Measurements from ENCODE around the gene ENTHD1. TPM values are rescaled to one million over a fixed set of nuclear protein-coding genes. Genes with fewer than 3 reads are reported as not detected.
"Not testable (repeated sequence)": the region's sequence is repeated elsewhere in the genome, so short reads cannot be mapped to it uniquely, and the experiment has no call there.

The ENTHD1 gene
- total RNA-seq, 2 donors from 2014 or later = 0.46 to 0.77 TPM

GRCh38 chr22:39846539-39846938 is 47.0 kb downstream of the ENTHD1 start:
- Mint-ChIP-seq H3K4me1 (ENCODE audit: low read depth) (peaks cover 10% of the 10 kb centered on the region), H3K27me3 (ENCODE audit: low read depth) (peaks cover 18% of the 10 kb centered on the region)
- H3K36me3 Mint-ChIP-seq (ENCODE audit: insufficient read depth in 2 of 2); H3K27ac Mint-ChIP-seq; ATAC-seq (replicated peaks in 1 of 2); H3K9me3 Mint-ChIP-seq; H3K4me3 Mint-ChIP-seq; DNase-seq: not testable (repeated sequence)

- ATAC-seq (replicated peaks in 1 of 2) (no peak), DNase-seq (no peak)
- H3K4me3 Mint-ChIP-seq = no peak overlapping the region
- H3K36me3 Mint-ChIP-seq (ENCODE audit: insufficient read depth in 2 of 2) = peaks cover 2 to 3% of the 10 kb centered on the region in 2 donors
- H3K27ac Mint-ChIP-seq = no peak overlapping the region
- peaks cover 15% of the 10 kb centered on the region for H3K4me1 Mint-ChIP-seq (ENCODE audit: low read depth)
- H3K27me3 Mint-ChIP-seq (ENCODE audit: low read depth) = peaks cover 12% of the 10 kb centered on the region
- H3K9me3 Mint-ChIP-seq = peaks cover 0 to 2% of the 10 kb centered on the region in 2 donors
Measured at GRCh38 chr22:39845529-39845928, 48.0 kb downstream of the ENTHD1 start.

- peak overlapping the region; percentile 40 to 46 for H3K4me3 Mint-ChIP-seq
- ATAC-seq (replicated peaks in 1 of 2) (peak; percentile 99), DNase-seq (peak; percentile 36 to 53)
- peaks cover 23% of the 10 kb centered on the region for H3K27me3 Mint-ChIP-seq (ENCODE audit: low read depth)
- peaks cover 0 to 2% of the 10 kb centered on the region in 2 donors for H3K9me3 Mint-ChIP-seq
- peak overlapping the region; percentile 64 for H3K27ac Mint-ChIP-seq
- peaks cover 2 to 3% of the 10 kb centered on the region in 2 donors for H3K36me3 Mint-ChIP-seq (ENCODE audit: insufficient read depth in 2 of 2)
- H3K4me1 Mint-ChIP-seq (ENCODE audit: low read depth) = peaks cover 32% of the 10 kb centered on the region
Measured at GRCh38 chr22:39839917-39840510, 53.5 kb downstream of the ENTHD1 start.

- H3K27me3 Mint-ChIP-seq (ENCODE audit: low read depth) = peaks cover 23% of the 10 kb centered on the region
- H3K9me3 Mint-ChIP-seq = peaks cover 0 to 2% of the 10 kb centered on the region in 2 donors
- H3K27ac Mint-ChIP-seq = peak overlapping the region; percentile 64
- H3K4me1 Mint-ChIP-seq (ENCODE audit: low read depth) = peaks cover 26% of the 10 kb centered on the region
- H3K36me3 Mint-ChIP-seq (ENCODE audit: insufficient read depth in 2 of 2) = peaks cover 2 to 3% of the 10 kb centered on the region in 2 donors
- ATAC-seq (replicated peaks in 1 of 2) = no peak
- no peak for DNase-seq
- peak overlapping the region; percentile 24 to 46 for H3K4me3 Mint-ChIP-seq
Measured at GRCh38 chr22:39839204-39839603, 54.4 kb downstream of the ENTHD1 start.

- Mint-ChIP-seq H3K27ac (no peak overlapping the region), H3K4me1 (ENCODE audit: low read depth) (peaks cover 17% of the 10 kb centered on the region), H3K36me3 (ENCODE audit: insufficient read depth in 2 of 2) (no peaks in the 10 kb centered on the region), H3K9me3 (no peaks in the 10 kb centered on the region), H3K4me3 (no peak overlapping the region), H3K27me3 (ENCODE audit: low read depth) (peaks cover 32% of the 10 kb centered on the region)
- ATAC-seq (replicated peaks in 1 of 2) = no peak
- DNase-seq = no peak
Measured at GRCh38 chr22:39833610-39834009, 60.0 kb downstream of the ENTHD1 start.

- Mint-ChIP-seq H3K9me3 (no peaks in the 10 kb centered on the region), H3K4me1 (ENCODE audit: low read depth) (peaks cover 17% of the 10 kb centered on the region), H3K36me3 (ENCODE audit: insufficient read depth in 2 of 2) (no peaks in the 10 kb centered on the region), H3K27me3 (ENCODE audit: low read depth) (peaks cover 32% of the 10 kb centered on the region), H3K4me3 (peak overlapping the region in 1 of 2 donors; percentile 38), H3K27ac (no peak overlapping the region)
- no peak for DNase-seq
- ATAC-seq (replicated peaks in 1 of 2) = no peak
Measured at GRCh38 chr22:39833093-39833492, 60.5 kb downstream of the ENTHD1 start.

GRCh38 chr22:39832627-39833074 is 60.9 kb downstream of the ENTHD1 start:
- Mint-ChIP-seq H3K27me3 (ENCODE audit: low read depth) (peaks cover 32% of the 10 kb centered on the region), H3K4me3 (peak overlapping the region; percentile 30 to 38), H3K9me3 (no peaks in the 10 kb centered on the region), H3K27ac (no peak overlapping the region), H3K4me1 (ENCODE audit: low read depth) (peaks cover 17% of the 10 kb centered on the region), H3K36me3 (ENCODE audit: insufficient read depth in 2 of 2) (no peaks in the 10 kb centered on the region)
- ATAC-seq (replicated peaks in 1 of 2) (no peak), DNase-seq (no peak)

GRCh38 chr22:39825661-39826102 is 67.9 kb downstream of the ENTHD1 start:
- Mint-ChIP-seq H3K4me3 (no peak overlapping the region), H3K27ac (no peak overlapping the region), H3K36me3 (ENCODE audit: insufficient read depth in 2 of 2) (no peaks in the 10 kb centered on the region), H3K4me1 (ENCODE audit: low read depth) (peaks cover 14% of the 10 kb centered on the region), H3K27me3 (ENCODE audit: low read depth) (peaks cover 3% of the 10 kb centered on the region), H3K9me3 (no peaks in the 10 kb centered on the region)
- ATAC-seq (replicated peaks in 1 of 2) (peak; percentile 83 to 85), DNase-seq (no peak)

GRCh38 chr22:39821008-39821407 is 72.6 kb downstream of the ENTHD1 start:
- ATAC-seq (replicated peaks in 1 of 2) (no peak), DNase-seq (no peak)
- peaks cover 8% of the 10 kb centered on the region for H3K4me1 Mint-ChIP-seq (ENCODE audit: low read depth)
- H3K36me3 Mint-ChIP-seq (ENCODE audit: insufficient read depth in 2 of 2) = no peaks in the 10 kb centered on the region
- H3K27ac Mint-ChIP-seq = no peak overlapping the region
- no peak overlapping the region for H3K4me3 Mint-ChIP-seq
- H3K9me3 Mint-ChIP-seq = no peaks in the 10 kb centered on the region
- H3K27me3 Mint-ChIP-seq (ENCODE audit: low read depth) = no peaks in the 10 kb centered on the region

GRCh38 chr22:39820256-39820655 is 73.3 kb downstream of the ENTHD1 start:
- ATAC-seq (replicated peaks in 1 of 2) (no peak), DNase-seq (no peak)
- Mint-ChIP-seq H3K4me3 (no peak overlapping the region), H3K27me3 (ENCODE audit: low read depth) (no peaks in the 10 kb centered on the region), H3K36me3 (ENCODE audit: insufficient read depth in 2 of 2) (no peaks in the 10 kb centered on the region), H3K4me1 (ENCODE audit: low read depth) (peaks cover under 1% of the 10 kb centered on the region), H3K9me3 (no peaks in the 10 kb centered on the region), H3K27ac (no peak overlapping the region)

- H3K9me3 Mint-ChIP-seq = no peaks in the 10 kb centered on the region
- no peaks in the 10 kb centered on the region for H3K36me3 Mint-ChIP-seq (ENCODE audit: insufficient read depth in 2 of 2)
- no peak overlapping the region for H3K4me3 Mint-ChIP-seq
- ATAC-seq (replicated peaks in 1 of 2) (no peak), DNase-seq (no peak)
- H3K27me3 Mint-ChIP-seq (ENCODE audit: low read depth) = no peaks in the 10 kb centered on the region
- no peaks in the 10 kb centered on the region for H3K4me1 Mint-ChIP-seq (ENCODE audit: low read depth)
- no peak overlapping the region for H3K27ac Mint-ChIP-seq
Measured at GRCh38 chr22:39819429-39819828, 74.1 kb downstream of the ENTHD1 start.

GRCh38 chr22:39818094-39818493 is 75.5 kb downstream of the ENTHD1 start:
- ATAC-seq (replicated peaks in 1 of 2) (peak in 1 of 2 donors; percentile 15), DNase-seq (no peak)
- no peak overlapping the region for H3K27ac Mint-ChIP-seq
- no peaks in the 10 kb centered on the region for H3K9me3 Mint-ChIP-seq
- no peak overlapping the region for H3K4me3 Mint-ChIP-seq
- peaks cover 1% of the 10 kb centered on the region for H3K4me1 Mint-ChIP-seq (ENCODE audit: low read depth)
- H3K36me3 Mint-ChIP-seq (ENCODE audit: insufficient read depth in 2 of 2) = no peaks in the 10 kb centered on the region
- H3K27me3 Mint-ChIP-seq (ENCODE audit: low read depth) = no peaks in the 10 kb centered on the region

GRCh38 chr22:39815932-39816331 is 77.6 kb downstream of the ENTHD1 start:
- DNase-seq (no peak), ATAC-seq (replicated peaks in 1 of 2) (no peak)
- no peaks in the 10 kb centered on the region for H3K9me3 Mint-ChIP-seq
- no peaks in the 10 kb centered on the region for H3K27me3 Mint-ChIP-seq (ENCODE audit: low read depth)
- peaks cover 5% of the 10 kb centered on the region for H3K4me1 Mint-ChIP-seq (ENCODE audit: low read depth)
- H3K36me3 Mint-ChIP-seq (ENCODE audit: insufficient read depth in 2 of 2) = no peaks in the 10 kb centered on the region
- H3K4me3 Mint-ChIP-seq = no peak overlapping the region
- H3K27ac Mint-ChIP-seq = no peak overlapping the region

GRCh38 chr22:39814899-39815298 is 78.7 kb downstream of the ENTHD1 start:
- Mint-ChIP-seq H3K27me3 (ENCODE audit: low read depth) (no peaks in the 10 kb centered on the region), H3K36me3 (ENCODE audit: insufficient read depth in 2 of 2) (no peaks in the 10 kb centered on the region), H3K9me3 (no peaks in the 10 kb centered on the region), H3K4me3 (no peak overlapping the region), H3K4me1 (ENCODE audit: low read depth) (peaks cover 11% of the 10 kb centered on the region), H3K27ac (no peak overlapping the region)
- ATAC-seq (replicated peaks in 1 of 2) = no peak
- DNase-seq = no peak
